GM12892 (cell line): Measurements from ENCODE around the gene HIPK4.

Experiments
- POLR2A ChIP-seq: IDR thresholded peaks from 2 replicates; pipeline ENCODE4 v1.6.1; 2011; ENCODE audit warnings: low read depth, low read length, control low read depth
- POLR2AphosphoS5 ChIP-seq: IDR thresholded peaks from 2 replicates; pipeline ENCODE4 v1.6.1; 2011; ENCODE audit warnings: low read depth, low read length, control low read depth
- TAF1 ChIP-seq: IDR thresholded peaks from 2 replicates; pipeline ENCODE4 v1.6.1; 2011; ENCODE audit warnings: low read depth, mild to moderate bottlenecking, control low read depth, low read length, borderline replicate concordance

DNA sequence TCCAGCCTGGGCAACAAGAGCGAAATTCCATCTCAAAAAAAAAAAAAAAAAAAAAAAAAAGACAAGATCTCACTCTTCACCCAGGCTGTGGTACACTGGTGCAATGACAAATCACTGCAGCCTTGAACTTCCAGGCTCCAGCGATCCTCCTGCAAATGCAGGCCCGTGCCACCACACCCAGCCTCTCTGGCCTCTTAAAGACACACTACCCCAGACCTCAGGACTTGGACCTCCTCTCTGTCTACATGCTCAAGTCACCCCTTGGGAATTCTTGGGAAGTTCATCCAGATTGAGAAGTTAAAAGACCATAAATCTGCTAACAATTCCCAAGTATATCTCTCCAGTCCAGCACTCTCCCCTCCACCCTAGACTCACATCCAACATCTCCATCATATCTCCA is 10.6 kb upstream of the HIPK4 start:
- TF ChIP-seq POLR2A (no peak), POLR2AphosphoS5 (no peak), TAF1 (no peak)
